Tibial artery (tissue), 4 donors: Measurements from ENCODE around the gene SIAH3.

Experiments used
- DNase-seq, 2 donors: peaks; one replicate each; pipeline ENCODE4 v3.0.0-alpha.2; 2019
- H3K27ac ChIP-seq, 2 donors: fragments of 200-600 bp; sonication (generic) in 1 of 2; 1 replicate in 1 of 2; 2 replicates in 1 of 2; pipeline ENCODE4 v1.5.1; 2018 to 2019; ENCODE audit warnings: mild to moderate bottlenecking in 1 of 2
- H3K27me3 ChIP-seq, 2 donors: fragments of 200-600 bp; sonication (generic) in 1 of 2; one replicate each; pipeline versions ENCODE4 v1.5.1 to v1.6.0; 2016 to 2019
- H3K36me3 ChIP-seq, 3 donors: fragments of 200-600 bp; sonication (generic) in 2 of 3; one replicate each; pipeline ENCODE4 v1.5.1; 2016 to 2019; ENCODE audit warnings: mild to moderate bottlenecking in 2 of 3
- H3K4me1 ChIP-seq, 4 donors: fragments of 200-600 bp; sonication (generic) in 2 of 4; 1 replicate in 3 of 4; 2 replicates in 1 of 4; pipeline ENCODE4 v1.5.1; 2016 to 2019
- H3K4me3 ChIP-seq, 2 donors: fragments of 200-600 bp; sonication (generic) in 1 of 2; 1 replicate in 1 of 2; 2 replicates in 1 of 2; pipeline ENCODE4 v1.5.1; 2018 to 2019; ENCODE audit warnings: mild to moderate bottlenecking in 2 of 2
- H3K9me3 ChIP-seq, 3 donors: fragments of 200-600 bp; sonication (generic) in 1 of 3; one replicate each; pipeline ENCODE4 v1.5.1; 2016 to 2019
- intact Hi-C: fragments of 100-400 bp; cut with DNase I; formaldehyde crosslinking; loops from one replicate; pipeline ENCODE4 v1.15.0; 2023; ENCODE audit warnings: low total_unique reads
- TF ChIP-seq, protein P1 (sequence below), 2 experiments: fragments of 200-600 bp in 1 of 2; fragments of 450-650 bp in 1 of 2; IDR thresholded peaks; one replicate each; pipeline ENCODE4 v1.5.1; 2017 to 2019; ENCODE audit warnings: antibody characterized with exemption in 2 of 2, mild to moderate bottlenecking in 1 of 2, moderate library complexity in 1 of 2

SIAH3 gene

DNA sequence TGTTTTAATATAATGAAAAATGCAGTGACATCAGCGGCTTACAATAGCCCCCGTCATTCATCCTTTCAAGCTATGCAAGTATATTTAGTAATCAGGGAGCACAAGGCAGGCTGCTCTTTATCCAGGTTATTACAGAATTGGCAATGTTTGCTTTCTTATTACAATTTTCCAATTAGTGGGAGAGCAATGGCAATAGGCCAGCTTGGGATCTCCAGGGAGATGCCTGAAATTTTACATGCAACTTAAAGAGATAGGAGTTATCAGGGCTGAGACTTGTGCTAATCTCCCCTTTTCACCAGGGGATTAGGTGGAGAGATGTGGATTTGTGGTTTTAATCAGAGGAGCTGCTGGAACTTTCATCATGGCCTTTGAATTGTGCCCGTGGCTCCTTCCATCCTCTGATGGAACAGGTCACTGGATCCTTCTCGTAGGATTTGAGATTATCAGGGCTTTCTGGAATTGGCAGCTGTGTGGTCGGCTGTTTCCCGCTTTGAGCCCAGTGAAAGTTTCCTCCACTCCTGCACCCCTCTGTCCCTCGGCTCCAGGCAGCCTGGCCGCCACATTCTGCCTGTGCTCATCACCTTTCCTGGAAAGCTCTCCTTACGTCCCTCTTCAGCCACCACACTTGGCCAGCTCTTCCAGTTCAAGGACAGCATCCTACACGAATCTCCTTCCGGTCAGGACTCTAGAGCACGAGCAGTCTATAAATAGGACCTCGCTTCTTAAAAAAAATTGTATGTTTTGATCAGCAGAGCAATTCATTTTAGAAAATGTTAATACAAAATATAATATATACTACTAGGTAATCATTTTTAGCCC is 102.4 kb downstream of the SIAH3 start:
- H3K27ac ChIP-seq: no peak overlapping the region
- H3K9me3 ChIP-seq: no peaks in the 10 kb centered on the region
- peaks cover 0 to 4% (median 3%) of the 10 kb centered on the region in 4 donors for H3K4me1 ChIP-seq
- H3K27me3 ChIP-seq: no peaks in the 10 kb centered on the region
- TF ChIP-seq, protein P1, sequence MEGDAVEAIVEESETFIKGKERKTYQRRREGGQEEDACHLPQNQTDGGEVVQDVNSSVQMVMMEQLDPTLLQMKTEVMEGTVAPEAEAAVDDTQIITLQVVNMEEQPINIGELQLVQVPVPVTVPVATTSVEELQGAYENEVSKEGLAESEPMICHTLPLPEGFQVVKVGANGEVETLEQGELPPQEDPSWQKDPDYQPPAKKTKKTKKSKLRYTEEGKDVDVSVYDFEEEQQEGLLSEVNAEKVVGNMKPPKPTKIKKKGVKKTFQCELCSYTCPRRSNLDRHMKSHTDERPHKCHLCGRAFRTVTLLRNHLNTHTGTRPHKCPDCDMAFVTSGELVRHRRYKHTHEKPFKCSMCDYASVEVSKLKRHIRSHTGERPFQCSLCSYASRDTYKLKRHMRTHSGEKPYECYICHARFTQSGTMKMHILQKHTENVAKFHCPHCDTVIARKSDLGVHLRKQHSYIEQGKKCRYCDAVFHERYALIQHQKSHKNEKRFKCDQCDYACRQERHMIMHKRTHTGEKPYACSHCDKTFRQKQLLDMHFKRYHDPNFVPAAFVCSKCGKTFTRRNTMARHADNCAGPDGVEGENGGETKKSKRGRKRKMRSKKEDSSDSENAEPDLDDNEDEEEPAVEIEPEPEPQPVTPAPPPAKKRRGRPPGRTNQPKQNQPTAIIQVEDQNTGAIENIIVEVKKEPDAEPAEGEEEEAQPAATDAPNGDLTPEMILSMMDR (IDR thresholded peaks at IDR 0.05): no peak
- DNase-seq: no peak
- H3K4me3 ChIP-seq: no peak overlapping the region
- intact Hi-C loops: no loop called here
- H3K36me3 ChIP-seq: no peaks in the 10 kb centered on the region

DNA sequence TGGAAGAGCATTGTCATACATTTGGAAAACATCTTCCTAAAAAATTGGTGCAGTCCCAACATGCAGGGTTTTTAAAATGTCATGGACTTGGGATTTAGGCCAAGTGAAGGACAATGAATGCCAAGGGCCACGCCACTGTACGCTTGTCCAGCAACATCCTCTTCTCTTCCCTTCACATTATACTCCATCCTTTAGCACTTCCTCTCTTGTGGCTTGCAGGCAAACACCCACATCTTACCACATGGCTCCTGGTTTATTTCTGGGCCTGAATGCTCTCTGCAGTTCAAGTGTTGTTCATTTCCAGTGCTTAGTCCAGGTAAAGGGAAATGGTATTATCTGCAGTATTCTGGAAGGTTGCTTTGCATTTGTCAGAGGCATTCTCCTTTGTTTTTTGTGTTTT is 104.5 kb downstream of the SIAH3 start:
- H3K4me1 ChIP-seq: peaks cover 0 to 4% (median 3%) of the 10 kb centered on the region in 4 donors
- intact Hi-C loops: no loop called here
- no peak overlapping the region for H3K27ac ChIP-seq
- no peaks in the 10 kb centered on the region for H3K27me3 ChIP-seq
- H3K4me3 ChIP-seq: no peak overlapping the region
- H3K9me3 ChIP-seq: no peaks in the 10 kb centered on the region
- no peak for DNase-seq
- no peaks in the 10 kb centered on the region for H3K36me3 ChIP-seq
- TF ChIP-seq, protein P1 (IDR thresholded peaks at IDR 0.05): no peak

DNA sequence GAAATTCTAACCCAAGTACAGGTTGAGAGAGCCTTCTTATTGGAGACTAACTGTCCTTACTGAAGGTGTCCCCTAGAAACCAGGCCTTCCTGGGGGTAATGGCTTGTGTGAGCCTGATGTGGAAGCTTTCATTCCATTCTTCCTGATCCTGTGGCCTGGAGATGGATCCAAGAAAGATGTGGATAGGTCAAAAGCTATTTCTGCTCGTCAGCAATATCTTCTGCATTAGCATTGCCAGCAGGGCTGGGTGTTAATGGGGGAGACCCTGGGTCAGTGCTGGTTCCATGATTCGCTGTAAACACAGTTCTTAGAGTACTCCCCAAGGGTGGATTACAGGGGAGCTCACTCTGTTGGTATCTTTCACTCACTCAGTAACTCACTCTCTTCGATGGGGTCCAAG is 106.6 kb downstream of the SIAH3 start:
- TF ChIP-seq, protein P1 (IDR thresholded peaks at IDR 0.05): no peak
- H3K9me3 ChIP-seq: no peaks in the 10 kb centered on the region
- H3K27ac ChIP-seq: no peak overlapping the region
- peaks cover 0 to 4% (median 3%) of the 10 kb centered on the region in 4 donors for H3K4me1 ChIP-seq
- H3K27me3 ChIP-seq: no peaks in the 10 kb centered on the region
- intact Hi-C loops: no loop called here
- DNase-seq: no peak
- no peak overlapping the region for H3K4me3 ChIP-seq
- no peaks in the 10 kb centered on the region for H3K36me3 ChIP-seq

DNA sequence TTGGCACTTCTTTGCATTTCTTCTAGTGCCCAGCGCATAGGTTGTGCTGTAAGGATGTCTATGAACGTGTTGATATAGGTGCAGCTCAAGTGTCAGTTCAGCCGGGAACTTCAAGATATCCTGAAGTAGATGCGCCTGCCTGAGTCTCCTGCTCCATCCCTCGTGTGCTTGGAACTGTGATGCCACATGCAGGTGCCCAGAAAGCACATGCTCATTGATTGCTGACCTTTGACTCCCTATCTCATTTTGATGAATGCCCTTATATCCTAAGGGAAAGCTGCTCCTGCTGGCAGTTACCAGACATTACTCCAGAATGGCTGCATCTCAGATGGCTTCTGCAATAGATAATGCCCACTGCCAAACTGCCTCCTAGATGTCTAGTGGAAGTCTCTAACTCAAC is 108.6 kb downstream of the SIAH3 start:
- H3K4me3 ChIP-seq: no peak overlapping the region
- H3K4me1 ChIP-seq: no peaks in the 10 kb centered on the region
- TF ChIP-seq, protein P1 (IDR thresholded peaks at IDR 0.05): no peak
- no peak overlapping the region for H3K27ac ChIP-seq
- no peaks in the 10 kb centered on the region for H3K9me3 ChIP-seq
- DNase-seq: no peak
- intact Hi-C loops: no loop called here
- H3K27me3 ChIP-seq: no peaks in the 10 kb centered on the region
- H3K36me3 ChIP-seq: no peaks in the 10 kb centered on the region

DNA sequence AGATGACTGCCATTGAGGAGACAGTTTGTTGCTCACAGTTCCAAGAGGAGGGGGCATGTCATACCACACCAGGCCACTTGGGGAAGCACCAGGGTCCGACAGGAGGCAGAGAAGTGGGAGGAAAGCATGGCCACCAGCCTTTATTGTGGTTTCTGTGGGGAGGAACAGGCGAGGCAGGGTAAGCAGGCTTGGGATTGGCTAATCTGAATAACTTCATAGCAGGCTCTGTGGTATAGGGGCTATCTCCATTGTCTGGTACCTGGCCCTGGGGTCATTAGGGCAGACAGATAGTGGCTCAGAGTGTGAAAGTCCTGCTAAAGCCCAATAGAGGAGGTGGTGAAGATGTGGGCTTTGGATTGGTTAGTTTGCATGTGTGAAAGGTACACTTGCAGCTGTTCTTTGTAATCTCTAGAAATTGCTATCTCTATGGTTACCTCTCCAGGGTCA is 114.0 kb downstream of the SIAH3 start:
- H3K4me3 ChIP-seq: no peak overlapping the region
- intact Hi-C loops: no loop called here
- H3K36me3 ChIP-seq: no peaks in the 10 kb centered on the region
- no peak overlapping the region for H3K27ac ChIP-seq
- H3K9me3 ChIP-seq: no peaks in the 10 kb centered on the region
- TF ChIP-seq, protein P1 (IDR thresholded peaks at IDR 0.05): no peak
- H3K4me1 ChIP-seq: no peaks in the 10 kb centered on the region
- H3K27me3 ChIP-seq: no peaks in the 10 kb centered on the region
- no peak for DNase-seq
